Measurements from ENCODE around the gene LYST.

LYST gene

GRCh38 chr1:235724730-235725129 is 142.0 kb downstream of the LYST start:
- no peak for DNase-seq (ENCODE audit: low read depth)
- no peak overlapping the region for H3K4me3 ChIP-seq (ENCODE audit: control insufficient read depth, low read depth, low read length)
- no peak for TF ChIP-seq CTCF (IDR thresholded peaks at IDR 0.05; ENCODE audit: control insufficient read depth, insufficient read depth, low read depth, low read length, missing control alignments)

GRCh38 chr1:235722858-235723257 is 143.8 kb downstream of the LYST start:
- no peak for DNase-seq (ENCODE audit: low read depth)
- H3K4me3 ChIP-seq (ENCODE audit: control insufficient read depth, low read depth, low read length): no peak overlapping the region
- no peak for TF ChIP-seq CTCF (IDR thresholded peaks at IDR 0.05; ENCODE audit: control insufficient read depth, insufficient read depth, low read depth, low read length, missing control alignments)

GRCh38 chr1:235721982-235722381 is 144.7 kb downstream of the LYST start:
- H3K4me3 ChIP-seq (ENCODE audit: control insufficient read depth, low read depth, low read length): no peak overlapping the region
- no peak for TF ChIP-seq CTCF (IDR thresholded peaks at IDR 0.05; ENCODE audit: control insufficient read depth, insufficient read depth, low read depth, low read length, missing control alignments)
- DNase-seq (ENCODE audit: low read depth): no peak

GRCh38 chr1:235720544-235720943 is 146.2 kb downstream of the LYST start:
- TF ChIP-seq CTCF (IDR thresholded peaks at IDR 0.05; ENCODE audit: control insufficient read depth, insufficient read depth, low read depth, low read length, missing control alignments): no peak
- no peak overlapping the region for H3K4me3 ChIP-seq (ENCODE audit: control insufficient read depth, low read depth, low read length)
- DNase-seq (ENCODE audit: low read depth): no peak

- DNase-seq (ENCODE audit: low read depth): no peak
- no peak overlapping the region for H3K4me3 ChIP-seq (ENCODE audit: control insufficient read depth, low read depth, low read length)
- TF ChIP-seq CTCF (IDR thresholded peaks at IDR 0.05; ENCODE audit: control insufficient read depth, insufficient read depth, low read depth, low read length, missing control alignments): no peak
Observed at GRCh38 chr1:235714205-235714897, 152.4 kb downstream of the LYST start.

GRCh38 chr1:235712812-235713211 is 153.9 kb downstream of the LYST start:
- no peak for TF ChIP-seq CTCF (IDR thresholded peaks at IDR 0.05; ENCODE audit: control insufficient read depth, insufficient read depth, low read depth, low read length, missing control alignments)
- DNase-seq (ENCODE audit: low read depth): no peak
- H3K4me3 ChIP-seq (ENCODE audit: control insufficient read depth, low read depth, low read length): no peak overlapping the region
